ENCODE data around the gene SRC.

SRC gene

DNA sequence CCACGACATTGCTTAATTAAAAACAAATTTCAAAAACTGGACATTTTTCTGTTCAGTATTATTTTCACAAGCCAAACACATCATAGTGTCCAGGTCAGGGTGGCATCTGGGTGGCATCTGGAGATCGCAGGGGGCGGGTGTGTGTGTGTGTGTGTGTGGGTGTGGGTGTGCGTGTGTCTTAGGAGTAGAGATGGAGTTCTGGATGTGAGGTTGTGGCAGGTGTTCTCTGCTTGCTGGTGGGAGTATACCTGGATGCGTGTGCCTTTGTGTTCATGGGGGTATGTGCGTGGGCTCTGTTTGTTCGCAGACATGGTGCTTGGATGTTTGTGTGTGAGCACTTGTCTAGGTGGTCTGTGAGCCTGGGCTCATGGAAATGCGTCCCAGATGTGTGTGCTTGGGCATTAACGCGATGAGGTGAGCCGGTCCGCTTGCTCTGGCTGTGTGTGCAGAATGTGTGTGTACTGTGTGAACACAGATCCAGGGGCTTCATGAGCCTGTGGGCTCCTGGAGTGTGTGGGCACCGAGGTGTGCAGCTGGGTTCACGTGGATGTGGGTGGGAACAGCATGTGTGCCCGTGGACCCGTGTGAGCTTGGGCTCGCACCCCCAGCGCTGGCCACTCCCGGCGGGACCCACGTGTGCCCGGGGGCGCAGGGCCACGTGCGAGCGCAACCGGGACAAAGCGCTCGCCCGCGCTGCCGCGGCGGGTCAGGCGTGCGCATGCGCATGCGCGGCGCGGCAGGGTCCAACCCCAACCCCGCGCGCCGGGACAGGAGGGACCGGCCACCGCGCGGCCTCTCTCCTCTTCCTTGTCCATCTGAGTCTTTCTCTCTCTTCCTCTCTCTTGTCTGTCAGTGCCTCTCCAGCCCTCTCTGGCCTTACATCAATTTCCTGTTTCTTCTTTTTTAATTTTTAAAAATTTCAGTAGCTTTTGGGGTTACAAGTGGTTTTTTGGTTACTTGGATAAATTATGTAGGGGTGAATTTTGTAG is 60.4 kb downstream of the SRC start:
- peaks cover 24% of the 10 kb centered on the region for H3K4me1 ChIP-seq (ENCODE audit: control insufficient read depth, insufficient read depth, low read length)
- H3K9me3 ChIP-seq (ENCODE audit: control insufficient read depth, low read length): no peaks in the 10 kb centered on the region
- H3K27me3 ChIP-seq (ENCODE audit: control insufficient read depth, insufficient read depth, low read length, poor library complexity, severe bottlenecking): peaks cover 4% of the 10 kb centered on the region
- H3K4me3 ChIP-seq (ENCODE audit: insufficient read depth, low read depth, low read length): peak overlapping the region; percentile 23
- 24 to 25% methylated on average over 49 of the region's 49 CpGs for WGBS, 2 experiments
- H3K36me3 ChIP-seq (ENCODE audit: control insufficient read depth, insufficient read depth, low read length): peaks cover 9% of the 10 kb centered on the region
- no peak overlapping the region for H3K27ac ChIP-seq (ENCODE audit: insufficient read depth, low read depth, low read length, poor library complexity, severe bottlenecking)

DNA sequence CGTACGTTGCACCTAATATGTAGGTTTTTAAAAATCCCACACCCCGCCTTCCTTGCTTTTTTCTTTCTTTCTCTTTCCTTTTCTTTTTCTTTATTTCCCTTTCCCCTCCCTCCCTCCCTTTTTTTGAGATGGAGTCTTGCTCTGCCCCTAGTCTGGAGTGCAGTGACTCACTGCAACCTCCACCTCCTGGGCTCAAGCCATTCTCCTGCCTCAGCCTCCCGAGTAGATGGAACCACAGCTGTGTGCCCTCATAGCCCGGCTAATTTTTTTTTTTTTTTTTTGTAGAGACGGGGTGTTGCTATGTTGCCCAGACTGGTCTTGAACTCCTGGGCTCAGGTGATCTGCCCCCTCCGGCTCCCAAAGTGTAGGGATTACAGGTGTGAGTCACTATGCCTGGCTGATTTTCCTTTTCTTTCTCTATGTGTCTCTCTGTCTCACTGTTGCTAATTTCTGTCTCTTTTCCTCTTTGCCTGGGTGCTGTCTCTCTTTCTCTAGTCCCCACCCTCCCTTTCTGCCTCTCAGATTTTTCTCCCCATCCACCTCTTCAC is 61.2 kb downstream of the SRC start:
- Histone ChIP-seq H3K4me3 (ENCODE audit: insufficient read depth, low read depth, low read length) (no peak overlapping the region), H3K9me3 (ENCODE audit: control insufficient read depth, low read length) (no peaks in the 10 kb centered on the region), H3K36me3 (ENCODE audit: control insufficient read depth, insufficient read depth, low read length) (peaks cover 5% of the 10 kb centered on the region), H3K27me3 (ENCODE audit: control insufficient read depth, insufficient read depth, low read length, poor library complexity, severe bottlenecking) (peaks cover 4% of the 10 kb centered on the region), H3K27ac (ENCODE audit: insufficient read depth, low read depth, low read length, poor library complexity, severe bottlenecking) (no peak overlapping the region), H3K4me1 (ENCODE audit: control insufficient read depth, insufficient read depth, low read length) (peaks cover 28% of the 10 kb centered on the region)
- WGBS, 2 experiments: 75 to 76% methylated on average over 7 of the region's 7 CpGs

DNA sequence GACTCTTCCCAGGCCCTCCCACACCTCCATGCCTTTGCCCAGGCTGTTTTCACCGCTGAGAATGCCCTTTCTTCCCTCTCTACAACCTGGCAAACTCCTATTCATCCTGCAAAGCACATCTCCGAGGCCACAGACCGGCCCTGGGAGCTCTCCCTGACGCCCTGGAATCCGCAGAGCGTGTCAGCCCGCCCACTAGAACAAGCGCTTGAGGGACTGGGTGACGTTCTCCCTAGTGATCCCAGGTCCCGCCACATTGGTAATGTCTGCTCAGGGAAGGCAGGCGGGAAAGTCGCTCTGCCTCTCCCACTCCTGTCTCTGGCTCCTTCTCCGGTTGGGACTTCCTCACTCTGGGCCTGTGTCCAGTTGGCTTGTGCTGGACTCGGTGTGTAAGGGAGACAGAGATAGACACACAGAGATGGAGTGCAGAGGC is 61.6 kb downstream of the SRC start:
- Histone ChIP-seq H3K4me1 (ENCODE audit: control insufficient read depth, insufficient read depth, low read length) (peaks cover 33% of the 10 kb centered on the region), H3K4me3 (ENCODE audit: insufficient read depth, low read depth, low read length) (no peak overlapping the region), H3K27me3 (ENCODE audit: control insufficient read depth, insufficient read depth, low read length, poor library complexity, severe bottlenecking) (peaks cover 4% of the 10 kb centered on the region), H3K36me3 (ENCODE audit: control insufficient read depth, insufficient read depth, low read length) (peaks cover 5% of the 10 kb centered on the region), H3K27ac (ENCODE audit: insufficient read depth, low read depth, low read length, poor library complexity, severe bottlenecking) (no peak overlapping the region), H3K9me3 (ENCODE audit: control insufficient read depth, low read length) (no peaks in the 10 kb centered on the region)
- WGBS, 2 experiments: 68 to 70% methylated on average over 14 of the region's 14 CpGs

DNA sequence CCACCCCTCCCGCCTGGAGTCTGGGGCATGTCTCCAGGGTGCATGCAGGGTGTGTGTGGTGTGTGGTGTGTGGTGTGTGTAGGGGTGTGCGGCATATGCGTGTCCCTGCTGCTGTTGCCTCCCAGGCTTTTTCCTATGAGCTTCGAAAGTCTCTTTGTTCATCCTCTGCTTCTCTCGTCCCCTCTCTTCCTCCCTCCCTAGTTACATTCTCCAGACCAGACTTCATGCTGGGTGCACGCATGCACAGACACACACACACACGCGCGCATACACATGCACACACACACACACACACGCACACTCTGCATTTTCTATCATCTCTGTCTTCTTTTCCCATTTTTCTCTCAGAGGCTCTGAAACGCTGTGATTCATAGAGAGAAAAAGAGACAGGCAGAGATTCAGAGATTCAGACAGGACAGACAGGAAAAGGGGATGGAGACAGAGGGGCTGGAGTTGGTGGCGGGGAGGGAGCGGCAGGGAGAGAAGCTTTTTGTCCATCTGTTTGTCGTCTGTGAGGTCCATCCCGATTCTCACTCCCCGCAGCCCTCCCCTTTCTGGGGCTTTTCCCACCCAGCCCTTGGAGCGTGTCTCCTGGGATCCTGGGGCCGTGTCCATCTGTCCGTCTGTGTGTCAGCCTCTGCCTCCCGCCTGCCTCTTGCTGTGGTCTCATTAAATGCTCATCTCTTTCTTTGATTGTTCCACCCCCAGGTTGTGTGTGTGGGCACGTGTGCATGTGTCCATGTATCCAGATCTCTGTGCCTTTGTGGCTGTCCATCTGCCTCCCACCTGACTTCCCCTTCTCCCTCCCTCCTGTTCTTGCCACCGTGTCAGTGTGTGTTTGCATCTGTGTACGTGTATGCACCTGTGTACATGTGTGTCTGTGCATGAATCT is 62.6 kb downstream of the SRC start:
- 71 to 74% methylated on average over 22 of the region's 23 CpGs for WGBS, 2 experiments
- Histone ChIP-seq H3K36me3 (ENCODE audit: control insufficient read depth, insufficient read depth, low read length) (peaks cover 5% of the 10 kb centered on the region), H3K27me3 (ENCODE audit: control insufficient read depth, insufficient read depth, low read length, poor library complexity, severe bottlenecking) (peaks cover 7% of the 10 kb centered on the region), H3K4me1 (ENCODE audit: control insufficient read depth, insufficient read depth, low read length) (peaks cover 43% of the 10 kb centered on the region), H3K9me3 (ENCODE audit: control insufficient read depth, low read length) (no peaks in the 10 kb centered on the region), H3K4me3 (ENCODE audit: insufficient read depth, low read depth, low read length) (no peak overlapping the region), H3K27ac (ENCODE audit: insufficient read depth, low read depth, low read length, poor library complexity, severe bottlenecking) (peak overlapping the region; percentile 44)

DNA sequence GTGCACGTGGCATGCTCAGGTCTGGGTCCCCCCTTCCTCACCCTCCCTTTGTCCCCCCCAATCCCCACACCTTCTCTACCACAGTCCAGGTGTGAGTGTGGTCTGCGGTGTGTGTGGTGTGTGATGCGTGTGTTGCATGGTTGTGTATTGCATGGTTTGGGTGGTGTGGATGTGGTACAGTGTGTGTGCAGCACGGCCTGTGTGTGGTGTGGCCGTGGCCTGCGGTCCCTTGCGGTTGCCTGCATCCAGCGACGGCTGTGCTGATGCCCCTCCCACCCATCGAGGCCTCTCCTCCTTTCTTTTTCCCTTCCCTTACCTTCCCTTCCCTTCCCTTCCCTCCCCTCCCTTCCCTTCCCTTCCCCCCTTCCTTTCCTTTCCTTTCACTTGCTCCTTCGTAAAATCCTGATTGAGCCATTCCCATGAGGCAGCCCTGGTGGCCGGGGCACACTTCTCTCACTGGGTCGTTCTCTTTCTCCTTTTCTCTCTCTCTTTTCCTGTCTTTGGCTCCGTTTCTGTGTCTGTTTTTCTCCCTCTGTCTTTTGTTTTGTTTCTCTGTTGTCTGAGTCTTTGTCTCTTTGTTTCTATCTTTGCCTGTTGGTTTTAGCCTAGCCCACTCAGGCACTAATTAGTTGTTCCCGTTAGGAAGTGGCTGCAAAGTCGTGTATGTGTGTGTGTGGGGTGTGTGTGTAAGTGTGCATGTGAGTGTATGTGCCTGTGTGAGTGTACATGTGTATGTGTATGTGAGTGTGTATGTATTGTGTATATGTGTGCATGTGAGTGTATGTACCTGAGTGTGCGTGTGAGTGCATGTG is 65.7 kb downstream of the SRC start:
- H3K27ac ChIP-seq (ENCODE audit: insufficient read depth, low read depth, low read length, poor library complexity, severe bottlenecking): no peak overlapping the region
- WGBS, 2 experiments: 41 to 43% methylated on average over 14 to 15 of the region's 17 CpGs
- no peaks in the 10 kb centered on the region for H3K9me3 ChIP-seq (ENCODE audit: control insufficient read depth, low read length)
- H3K4me1 ChIP-seq (ENCODE audit: control insufficient read depth, insufficient read depth, low read length): peaks cover 51% of the 10 kb centered on the region
- no peaks in the 10 kb centered on the region for H3K36me3 ChIP-seq (ENCODE audit: control insufficient read depth, insufficient read depth, low read length)
- no peak overlapping the region for H3K4me3 ChIP-seq (ENCODE audit: insufficient read depth, low read depth, low read length)
- peaks cover 27% of the 10 kb centered on the region for H3K27me3 ChIP-seq (ENCODE audit: control insufficient read depth, insufficient read depth, low read length, poor library complexity, severe bottlenecking)

DNA sequence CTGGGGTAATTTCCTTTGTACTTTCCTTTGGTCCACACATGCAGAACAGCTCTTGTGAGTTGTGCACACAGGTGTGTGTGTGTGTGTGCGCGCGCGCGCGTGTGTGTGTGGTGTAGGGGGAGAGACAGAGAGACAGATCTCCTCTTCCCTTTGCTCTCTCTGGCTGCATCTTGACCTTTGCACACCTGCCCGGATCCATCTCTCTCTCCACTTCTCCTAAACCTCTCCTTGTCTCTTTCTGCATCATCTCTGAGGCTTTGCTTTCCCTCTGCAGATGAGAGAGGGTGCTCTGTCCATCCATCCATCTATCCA is 67.0 kb downstream of the SRC start:
- peaks cover 45% of the 10 kb centered on the region for H3K4me1 ChIP-seq (ENCODE audit: control insufficient read depth, insufficient read depth, low read length)
- H3K4me3 ChIP-seq (ENCODE audit: insufficient read depth, low read depth, low read length): no peak overlapping the region
- H3K36me3 ChIP-seq (ENCODE audit: control insufficient read depth, insufficient read depth, low read length): no peaks in the 10 kb centered on the region
- H3K27ac ChIP-seq (ENCODE audit: insufficient read depth, low read depth, low read length, poor library complexity, severe bottlenecking): no peak overlapping the region
- H3K9me3 ChIP-seq (ENCODE audit: control insufficient read depth, low read length): no peaks in the 10 kb centered on the region
- peaks cover 23% of the 10 kb centered on the region for H3K27me3 ChIP-seq (ENCODE audit: control insufficient read depth, insufficient read depth, low read length, poor library complexity, severe bottlenecking)
- WGBS, 2 experiments: 90 to 93% methylated on average over 7 of the region's 7 CpGs

DNA sequence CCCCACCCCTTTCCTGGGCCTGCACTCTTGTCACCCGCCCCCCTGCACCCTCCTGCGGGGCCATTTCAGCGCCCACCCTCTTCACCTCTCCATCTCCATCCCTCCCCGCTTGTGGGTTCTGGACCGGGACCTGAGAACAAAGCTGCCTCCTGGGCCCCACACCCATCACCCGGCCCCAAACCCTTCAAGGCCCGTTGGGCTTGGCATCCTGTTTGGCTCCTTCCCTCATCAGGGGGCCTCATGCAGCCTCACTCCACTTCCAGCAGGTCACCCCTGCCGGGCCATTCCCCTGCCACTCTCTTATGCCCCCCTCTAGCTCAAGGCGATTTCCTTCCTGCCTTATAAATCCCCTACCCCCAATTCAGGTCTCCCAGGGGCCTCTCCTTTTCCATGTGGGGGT is 67.4 kb downstream of the SRC start:
- H3K9me3 ChIP-seq (ENCODE audit: control insufficient read depth, low read length): no peaks in the 10 kb centered on the region
- H3K27ac ChIP-seq (ENCODE audit: insufficient read depth, low read depth, low read length, poor library complexity, severe bottlenecking): no peak overlapping the region
- H3K4me3 ChIP-seq (ENCODE audit: insufficient read depth, low read depth, low read length): no peak overlapping the region
- H3K27me3 ChIP-seq (ENCODE audit: control insufficient read depth, insufficient read depth, low read length, poor library complexity, severe bottlenecking): peaks cover 23% of the 10 kb centered on the region
- H3K36me3 ChIP-seq (ENCODE audit: control insufficient read depth, insufficient read depth, low read length): no peaks in the 10 kb centered on the region
- peaks cover 45% of the 10 kb centered on the region for H3K4me1 ChIP-seq (ENCODE audit: control insufficient read depth, insufficient read depth, low read length)
- WGBS, 2 experiments: 55% methylated on average over 9 of the region's 9 CpGs

DNA sequence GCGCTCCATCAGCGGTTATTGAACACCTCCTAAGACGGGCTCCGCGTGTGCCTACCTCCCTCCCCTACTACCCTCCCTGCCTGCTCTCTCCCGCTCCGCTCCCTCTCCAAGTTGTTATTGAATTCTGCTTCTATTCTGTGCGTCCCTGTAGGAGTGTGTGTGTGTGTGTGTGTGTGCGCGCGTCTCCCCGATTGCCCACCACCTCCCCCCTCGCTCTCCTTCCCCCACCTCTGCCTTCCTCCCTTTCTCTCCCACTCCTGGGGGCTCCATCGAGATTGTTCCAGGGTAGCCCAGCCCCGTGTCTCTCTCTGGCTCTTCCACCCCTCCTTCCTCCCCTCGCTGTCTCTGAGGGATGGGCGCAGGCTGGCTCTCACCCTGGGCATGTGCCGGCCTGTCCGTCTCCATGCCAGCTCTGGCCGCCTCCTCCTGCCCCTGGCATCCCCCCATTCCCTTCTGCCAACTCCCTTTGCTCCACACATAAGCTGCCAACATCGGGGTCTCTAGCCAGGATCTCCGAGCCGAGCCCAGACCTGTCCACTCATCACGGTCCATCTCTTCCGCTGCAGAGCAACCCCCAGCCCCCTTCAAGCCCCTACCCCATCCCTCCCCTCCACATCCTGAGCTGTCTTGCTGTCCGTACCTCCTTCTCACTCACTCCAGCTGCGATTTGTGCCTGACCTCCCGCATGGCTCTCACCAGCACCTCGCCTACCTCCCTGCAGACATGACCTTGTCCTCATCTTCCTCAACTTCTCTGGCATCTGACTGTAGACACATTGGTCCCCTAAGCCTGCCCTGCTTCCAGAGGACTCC is 68.5 kb downstream of the SRC start:
- peaks cover 23% of the 10 kb centered on the region for H3K27me3 ChIP-seq (ENCODE audit: control insufficient read depth, insufficient read depth, low read length, poor library complexity, severe bottlenecking)
- WGBS, 2 experiments: 60 to 63% methylated on average over 23 to 26 of the region's 29 CpGs
- H3K36me3 ChIP-seq (ENCODE audit: control insufficient read depth, insufficient read depth, low read length): no peaks in the 10 kb centered on the region
- peaks cover 40% of the 10 kb centered on the region for H3K4me1 ChIP-seq (ENCODE audit: control insufficient read depth, insufficient read depth, low read length)
- H3K9me3 ChIP-seq (ENCODE audit: control insufficient read depth, low read length): no peaks in the 10 kb centered on the region
- no peak overlapping the region for H3K4me3 ChIP-seq (ENCODE audit: insufficient read depth, low read depth, low read length)
- H3K27ac ChIP-seq (ENCODE audit: insufficient read depth, low read depth, low read length, poor library complexity, severe bottlenecking): no peak overlapping the region
